NCI-H524 (cell line): ENCODE measurements around the gene JMJD4.
A peak's percentile ranks its signal among the peaks of the same experiment; 100 is the strongest.

Experiments
- DNase-seq, 2 experiments: peaks; one replicate each; lab custom pipeline; 2025; lab: John Stamatoyannopoulos, UW

JMJD4 gene

DNA sequence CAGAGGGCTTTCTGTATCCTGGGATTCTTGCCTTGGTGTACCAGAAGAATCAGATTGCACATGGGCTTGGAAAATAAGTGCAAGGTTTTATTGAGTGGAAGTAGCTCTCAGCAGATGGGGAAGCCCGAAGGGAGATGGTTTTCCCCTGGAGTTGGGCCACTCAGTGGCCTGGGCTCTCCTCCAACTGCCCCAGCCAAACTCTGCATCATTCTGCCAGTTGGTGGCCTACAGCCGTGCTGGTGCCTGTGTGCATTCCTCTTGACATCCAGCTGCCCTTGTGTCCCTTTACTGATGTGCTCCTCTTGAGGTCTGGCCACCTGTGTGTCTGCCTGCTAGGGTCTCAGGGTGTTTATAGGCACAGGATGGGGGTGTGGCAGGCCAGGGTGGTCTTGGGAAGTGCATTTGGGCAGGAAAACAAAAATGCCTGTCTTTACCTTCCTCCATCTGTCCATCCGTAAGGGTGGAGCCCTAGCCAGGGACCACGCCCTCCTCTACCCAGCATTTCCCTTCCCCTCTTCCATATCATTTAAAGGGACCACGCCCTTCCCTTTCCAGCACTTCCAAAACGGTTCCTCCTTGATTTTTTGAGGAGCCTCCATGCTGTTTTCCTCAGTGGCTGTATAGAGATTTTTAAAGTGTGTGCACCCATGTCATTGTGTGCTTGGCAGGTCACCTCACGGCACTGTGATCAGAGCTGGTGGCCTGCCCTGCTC, 19.1 kb upstream of the JMJD4 start:
- peak in 1 of 2 experiments; percentile 36 for DNase-seq

DNA sequence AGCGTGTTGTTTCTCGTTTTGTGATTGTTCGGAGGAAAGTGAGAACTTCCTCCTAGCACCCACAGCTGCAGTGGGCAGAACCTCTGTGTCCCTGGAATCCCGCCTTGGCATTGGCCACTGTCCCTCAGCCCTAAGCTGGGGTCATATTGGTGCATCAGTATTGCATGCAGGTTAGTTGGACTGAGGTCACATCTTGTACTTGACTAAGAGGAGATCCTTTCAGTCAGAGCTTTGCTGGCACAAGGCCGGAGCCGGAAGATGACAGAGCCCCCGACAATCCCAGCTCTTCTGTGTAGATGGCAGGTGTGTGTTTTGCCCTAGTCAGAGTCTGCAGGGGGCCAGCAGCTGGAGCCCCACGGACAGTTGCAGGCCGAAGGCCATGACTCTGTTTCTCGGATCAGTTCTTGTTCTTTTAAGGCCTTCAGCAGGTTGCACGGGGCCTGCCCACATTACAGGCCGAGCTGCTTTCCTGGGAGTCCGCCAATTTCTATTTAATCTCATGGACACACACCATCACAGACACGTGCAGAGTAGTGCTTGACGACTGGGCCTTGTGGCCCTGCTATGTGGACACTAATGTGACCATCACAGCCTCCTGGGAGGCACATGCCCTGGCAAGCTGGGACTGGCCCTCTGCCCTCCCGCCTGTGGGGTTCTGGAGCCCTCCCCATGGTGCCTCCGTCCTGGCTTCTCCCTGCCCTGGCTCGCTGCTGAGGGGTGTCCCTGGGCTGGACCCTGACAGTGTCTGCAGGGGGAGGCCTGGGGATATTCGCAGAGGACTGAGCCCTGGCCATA, 15.0 kb upstream of the JMJD4 start:
- DNase-seq: no peak

DNA sequence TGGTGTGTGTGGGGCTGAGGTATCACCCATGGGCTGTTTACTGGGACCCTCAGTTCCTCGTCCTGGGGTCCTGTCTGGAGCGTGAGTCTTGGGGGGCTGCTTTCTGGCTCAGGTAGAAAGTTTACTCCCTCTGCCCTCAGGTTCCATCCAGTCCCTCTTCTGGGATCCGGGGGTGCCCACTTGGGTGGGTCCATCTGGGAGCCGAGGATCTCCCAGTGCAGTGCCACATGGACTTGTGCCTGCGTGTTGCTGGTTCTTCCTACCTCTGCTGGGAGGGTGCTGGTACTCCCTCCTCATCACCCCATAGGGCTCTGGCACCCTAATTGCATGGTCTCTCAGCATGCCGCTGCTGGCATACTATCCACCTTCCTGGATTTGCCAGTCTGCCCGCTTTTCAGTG, 14.1 kb upstream of the JMJD4 start:
- DNase-seq: no peak

- DNase-seq: no peak
These were observed 13.5 kb upstream of the JMJD4 start for GRCh38 chr1:227748496-227749182.

- DNase-seq: no peak
These were observed 12.9 kb upstream of the JMJD4 start for GRCh38 chr1:227747948-227748495.

DNA sequence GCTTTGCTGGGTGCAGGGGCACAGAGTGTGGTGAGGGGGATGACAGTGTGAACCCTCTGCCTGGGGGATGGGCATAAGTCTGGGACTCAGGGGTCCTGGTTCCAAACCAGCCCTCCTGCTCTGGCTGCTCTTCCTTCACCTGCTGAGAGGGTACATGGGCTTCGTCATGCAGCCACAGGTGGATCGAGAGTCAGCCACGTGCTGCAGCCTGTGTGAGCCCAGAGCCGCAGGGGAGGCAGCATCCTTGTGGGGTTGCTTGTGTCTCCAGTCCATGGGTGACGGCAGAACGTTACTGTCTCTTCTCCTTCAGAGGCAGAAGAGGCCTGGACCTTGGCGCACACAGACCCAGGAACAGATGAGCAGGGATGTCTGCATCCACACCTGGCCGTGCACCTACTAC, 12.3 kb upstream of the JMJD4 start:
- no peak for DNase-seq

GRCh38 chr1:227746676-227747075, 11.6 kb upstream of the JMJD4 start:
- DNase-seq: no peak

- DNase-seq: peak; percentile 14 to 74
These were observed 10.6 kb upstream of the JMJD4 start for GRCh38 chr1:227745568-227746265.

DNA sequence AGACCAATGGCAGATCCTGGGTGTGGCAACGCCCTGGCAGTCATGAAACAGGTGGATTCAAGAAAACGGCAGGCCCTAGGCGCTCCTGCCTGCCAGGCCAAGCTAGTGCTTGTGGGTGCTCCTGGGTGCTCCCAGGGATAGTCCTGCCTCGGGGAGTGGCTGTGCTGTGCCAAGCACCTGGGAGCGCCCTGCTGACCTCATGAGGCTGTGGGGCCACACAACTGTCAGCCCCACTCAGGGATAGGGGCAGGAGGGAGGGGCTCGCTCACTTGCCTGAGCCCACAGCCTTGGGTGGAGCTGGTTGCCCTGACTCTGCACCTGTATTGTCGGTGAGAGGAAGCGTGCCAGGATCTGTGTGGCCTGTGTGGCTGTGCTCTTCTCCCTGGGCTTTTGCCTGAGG, 9.6 kb upstream of the JMJD4 start:
- no peak for DNase-seq

GRCh38 chr1:227742738-227743715, 7.9 kb upstream of the JMJD4 start:
- DNase-seq: no peak

DNA sequence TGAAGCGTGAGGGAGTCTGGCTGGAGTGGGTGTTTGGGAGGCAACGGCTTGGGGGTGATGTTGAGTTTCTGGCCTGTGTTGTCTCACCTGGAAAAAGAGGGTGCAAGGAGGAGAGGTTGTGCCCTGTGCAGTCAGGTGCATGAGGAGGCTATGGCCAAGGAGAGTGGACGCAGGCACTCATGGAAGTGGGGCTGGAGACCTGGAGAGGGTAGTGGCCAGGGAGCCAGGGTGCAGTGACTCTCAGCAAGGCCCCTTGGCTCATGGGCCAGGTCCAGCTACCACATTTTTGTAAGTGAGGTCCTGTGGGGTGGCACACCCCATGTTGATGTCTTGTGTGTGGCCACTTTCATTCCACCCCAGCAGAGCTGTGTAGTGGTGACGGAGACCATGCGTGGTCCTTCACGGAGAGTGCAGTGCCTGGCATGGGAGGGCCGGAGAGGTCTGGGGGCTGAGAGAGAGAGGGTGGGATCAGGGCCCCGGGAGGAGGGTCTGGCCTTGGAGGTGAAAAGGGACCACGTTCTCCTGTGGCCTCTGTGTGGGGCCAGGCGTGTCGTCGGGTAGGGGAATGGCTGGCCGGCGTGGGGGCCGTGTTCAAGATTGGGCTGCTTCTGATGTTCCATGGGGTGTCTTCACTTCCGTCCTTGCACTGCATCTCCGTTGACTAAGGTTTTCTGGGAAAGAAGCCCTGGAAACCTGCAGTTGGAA, 6.2 kb upstream of the JMJD4 start:
- no peak for DNase-seq

- DNase-seq: no peak
These were observed 5.4 kb upstream of the JMJD4 start for GRCh38 chr1:227740401-227740960.

GRCh38 chr1:227739636-227740035, 4.5 kb upstream of the JMJD4 start:
- no peak for DNase-seq

DNA sequence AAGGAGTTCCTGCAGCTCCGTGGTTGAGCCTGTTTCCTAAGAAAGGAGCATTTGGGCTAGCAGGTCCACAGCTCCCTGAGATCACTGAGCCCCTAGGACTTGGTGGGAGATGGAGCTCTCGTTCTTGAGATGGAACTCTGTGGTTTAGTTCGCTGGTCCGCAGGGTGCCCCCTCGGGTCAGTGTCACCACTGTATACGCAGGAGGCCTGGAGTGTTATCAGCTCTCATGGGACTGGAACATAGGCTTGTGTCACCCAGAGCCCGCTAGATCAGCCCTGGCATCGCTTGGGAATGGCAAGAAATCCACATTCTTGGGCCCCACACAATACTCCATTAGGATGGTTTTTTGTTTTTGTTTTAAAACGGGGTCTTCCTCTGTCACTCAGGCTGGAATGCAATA, 3.7 kb upstream of the JMJD4 start:
- DNase-seq: no peak

GRCh38 chr1:227736814-227737432, 1.8 kb upstream of the JMJD4 start:
- DNase-seq: no peak

GRCh38 chr1:227735539-227736285, 610 bp upstream of the JMJD4 start:
- no peak for DNase-seq

GRCh38 chr1:227734546-227734855, 601 bp downstream of the JMJD4 start:
- DNase-seq: no peak

- no peak for DNase-seq
These were observed 1.2 kb downstream of the JMJD4 start for GRCh38 chr1:227733751-227734545.
